Smooth muscle cell (in vitro differentiated cells): ENCODE results near the gene BLOC1S2. TPM values are rescaled to one million over a fixed set of nuclear protein-coding genes. Genes with fewer than 3 reads are reported as not detected.

Source experiments
- DNase-seq: peaks from one replicate; lab custom pipeline; 2025; ENCODE audit not compliant: unreplicated experiment; lab: John Stamatoyannopoulos, UW
- H2AFZ ChIP-seq: fragments of 200-600 bp; sonication (generic); 2 replicates; pipeline ENCODE4 v1.6.0; 2016; ENCODE audit warnings: antibody characterized with exemption, low read depth, mild to moderate bottlenecking
- H3F3A ChIP-seq: fragments of 200-600 bp; sonication (generic); 2 replicates; pipeline ENCODE4 v1.6.0; 2017; ENCODE audit warnings: antibody characterized with exemption, low read depth
- H3K27ac ChIP-seq: fragments of 200-600 bp; sonication (generic); 2 replicates; pipeline ENCODE4 v1.5.1; 2016; ENCODE audit warnings: low read depth, mild to moderate bottlenecking
- H3K27me3 ChIP-seq: fragments of 200-600 bp; sonication (generic); 2 replicates; pipeline ENCODE4 v1.6.1; 2016; ENCODE audit warnings: low read depth, mild to moderate bottlenecking
- H3K36me3 ChIP-seq: fragments of 200-600 bp; sonication (generic); 2 replicates; pipeline ENCODE4 v1.5.1; 2016; ENCODE audit warnings: low read depth
- H3K4me1 ChIP-seq: fragments of 200-600 bp; sonication (generic); 2 replicates; pipeline ENCODE4 v1.5.1; 2016; ENCODE audit warnings: low read depth
- H3K4me2 ChIP-seq: fragments of 200-600 bp; sonication (generic); 2 replicates; pipeline ENCODE4 v1.6.0; 2016; ENCODE audit warnings: mild to moderate bottlenecking
- H3K4me3 ChIP-seq: fragments of 200-600 bp; sonication (generic); 2 replicates; pipeline ENCODE4 v1.5.1; 2016; ENCODE audit warnings: mild to moderate bottlenecking
- H3K79me2 ChIP-seq: fragments of 200-600 bp; sonication (generic); 2 replicates; pipeline ENCODE4 v1.6.0; 2016; ENCODE audit warnings: low read depth, mild to moderate bottlenecking
- H3K9ac ChIP-seq: fragments of 200-600 bp; sonication (generic); 2 replicates; pipeline ENCODE4 v1.6.0; 2016; ENCODE audit warnings: low read depth
- H3K9me3 ChIP-seq: fragments of 200-600 bp; sonication (generic); replicated peaks from 2 replicates; pipeline ENCODE4 v1.5.1; 2016; ENCODE audit warnings: low read depth
- H4K20me1 ChIP-seq: fragments of 200-600 bp; sonication (generic); 2 replicates; pipeline ENCODE4 v1.6.0; 2016; ENCODE audit warnings: low read depth
- CTCF ChIP-seq: fragments of 200-600 bp; sonication (generic); IDR thresholded peaks from 2 replicates; pipeline ENCODE4 v1.5.1; 2017; ENCODE audit warnings: borderline replicate concordance, mild to moderate bottlenecking, antibody characterized with exemption; ENCODE audit not compliant: insufficient read depth, poor library complexity, severe bottlenecking
- WGBS: methylation state at CpG from one replicate; pipeline ENCODE4 v1.1.7; 2016; ENCODE audit warnings: low lambda C conversion rate; 5-methylcytosine and 5-hydroxymethylcytosine counted together
- polyA plus RNA-seq: library from polyadenylated mRNA; unstranded; fragments of >200 nt; fragmentation: Nextera tagmentation; extraction: Ambion mirVana; gene quantifications from 2 replicates; pipeline ENCODE4 v1.2.1, GENCODE V29; 2016
- total RNA-seq: library from RNA; depleted of rRNA; stranded (reverse); fragments of >200 nt; gene quantifications from 2 replicates; pipeline ENCODE4 v1.2.3, GENCODE V29; 2014

BLOC1S2 gene
- total and polyA plus RNA-seq, 2 experiments from 2014 or later: 62.0 to 67.2 TPM

GRCh38 chr10:100315615-100316014 is 29.1 kb upstream of the BLOC1S2 start:
- no peaks in the 10 kb centered on the region for H3K79me2 ChIP-seq
- DNase-seq: no peak
- no peaks in the 10 kb centered on the region for H3K9me3 ChIP-seq
- WGBS: 69% methylated on average over 4 of the region's 4 CpGs
- no peaks in the 10 kb centered on the region for H3K4me1 ChIP-seq
- no peaks in the 10 kb centered on the region for H4K20me1 ChIP-seq
- no peak overlapping the region for H3K4me2 ChIP-seq
- H3K27ac ChIP-seq: no peak overlapping the region
- H3K4me3 ChIP-seq: no peak overlapping the region
- no peak for TF ChIP-seq CTCF
- no peak overlapping the region for H2AFZ ChIP-seq
- peaks cover 48% of the 10 kb centered on the region for H3K27me3 ChIP-seq
- no peak overlapping the region for H3K9ac ChIP-seq
- H3F3A ChIP-seq: no peaks in the 10 kb centered on the region
- H3K36me3 ChIP-seq: no peaks in the 10 kb centered on the region

DNA sequence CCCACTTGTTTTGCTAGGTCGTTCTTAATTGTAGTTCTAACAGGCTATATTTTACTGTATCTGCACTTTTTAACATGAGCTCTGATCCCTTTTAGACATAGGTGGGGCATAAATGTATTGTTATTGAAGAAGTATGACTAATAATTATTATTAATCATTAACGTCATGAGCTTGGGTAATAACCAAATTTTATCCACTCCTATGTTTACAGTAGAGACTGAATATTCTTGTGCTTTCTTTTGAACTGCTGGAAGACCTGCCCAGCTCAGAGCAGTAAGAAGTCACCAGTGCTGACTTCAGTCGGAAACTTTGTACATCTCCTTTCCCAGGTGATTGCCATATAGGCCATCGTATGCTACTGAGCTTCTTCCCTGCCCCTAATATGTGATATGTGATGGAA is 24.8 kb upstream of the BLOC1S2 start:
- Histone ChIP-seq H3K9me3 (no peaks in the 10 kb centered on the region), H3K4me2 (no peak overlapping the region)

DNA sequence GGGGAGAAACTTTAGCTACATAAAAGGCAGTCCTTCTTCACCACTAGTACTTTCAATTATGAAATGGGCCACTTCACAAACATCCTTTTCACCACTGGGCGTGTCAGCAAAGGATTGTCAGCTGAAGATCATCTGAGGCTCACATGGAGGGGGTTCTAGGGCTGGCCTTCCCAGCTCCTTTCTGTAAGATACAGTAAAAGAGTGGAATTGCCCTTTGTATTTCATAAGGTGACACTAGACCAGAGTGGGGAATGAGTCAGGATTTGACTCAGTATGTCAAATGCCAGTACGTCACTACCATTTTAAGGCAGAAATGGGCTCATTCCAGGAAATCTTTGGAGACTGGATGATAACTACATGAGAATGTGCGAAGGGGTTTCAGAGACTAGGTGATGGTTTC is 21.2 kb upstream of the BLOC1S2 start:
- no peaks in the 10 kb centered on the region for H3K36me3 ChIP-seq
- H3F3A ChIP-seq: no peaks in the 10 kb centered on the region
- no peak overlapping the region for H3K27ac ChIP-seq
- no peaks in the 10 kb centered on the region for H4K20me1 ChIP-seq
- H3K4me3 ChIP-seq: no peak overlapping the region
- H3K9me3 ChIP-seq: no peaks in the 10 kb centered on the region
- WGBS: 78% methylated on average over 3 of the region's 3 CpGs
- no peak overlapping the region for H3K4me2 ChIP-seq
- H3K79me2 ChIP-seq: no peaks in the 10 kb centered on the region
- no peaks in the 10 kb centered on the region for H3K4me1 ChIP-seq
- peaks cover 66% of the 10 kb centered on the region for H3K27me3 ChIP-seq
- DNase-seq: no peak
- no peak overlapping the region for H3K9ac ChIP-seq
- no peak overlapping the region for H2AFZ ChIP-seq
- TF ChIP-seq CTCF: no peak

More for the DNA sequence above, 24.8 kb upstream of the BLOC1S2 start:
- no peak overlapping the region for H3K27ac ChIP-seq
- TF ChIP-seq CTCF: no peak
- no peaks in the 10 kb centered on the region for H3K36me3 ChIP-seq
- no peaks in the 10 kb centered on the region for H4K20me1 ChIP-seq
- H3K27me3 ChIP-seq: peaks cover 58% of the 10 kb centered on the region
- H3K4me1 ChIP-seq: no peaks in the 10 kb centered on the region
- no peak overlapping the region for H3K4me3 ChIP-seq
- H3K9ac ChIP-seq: no peak overlapping the region
- no peak overlapping the region for H2AFZ ChIP-seq
- no peaks in the 10 kb centered on the region for H3F3A ChIP-seq
- DNase-seq: no peak
- no peaks in the 10 kb centered on the region for H3K79me2 ChIP-seq
- 83% methylated on average over 4 of the region's 4 CpGs for WGBS

GRCh38 chr10:100306861-100307260 is 20.4 kb upstream of the BLOC1S2 start:
- Histone ChIP-seq H3K9ac (no peak overlapping the region), H3K4me1 (no peaks in the 10 kb centered on the region), H3K27ac (no peak overlapping the region), H3F3A (no peaks in the 10 kb centered on the region), H4K20me1 (no peaks in the 10 kb centered on the region), H3K4me2 (no peak overlapping the region), H3K79me2 (no peaks in the 10 kb centered on the region), H3K9me3 (no peaks in the 10 kb centered on the region), H3K4me3 (no peak overlapping the region), H2AFZ (no peak overlapping the region), H3K27me3 (peaks cover 59% of the 10 kb centered on the region), H3K36me3 (no peaks in the 10 kb centered on the region)
- WGBS: 89% methylated on average over 5 of the region's 5 CpGs
- no peak for TF ChIP-seq CTCF
- DNase-seq: no peak
